K562 (cell line): ENCODE measurements around the gene PNLIPRP1. TPM values are rescaled to one million over a fixed set of nuclear protein-coding genes. Genes with fewer than 3 reads are reported as not detected.

Source experiments
- ATAC-seq: fragments of 200-7000 bp; cut with Tn5 transposase; 3 replicates; pipeline ENCODE4 v1.9.1; 2020; ENCODE audit warnings: moderate library complexity
- BruUV-seq: library from RNA; stranded (reverse); fragments of 400-500 nt; replicated peaks from 2 replicates; lab custom pipeline; 2021; lab: Mats Ljungman, UMichigan
- CTCF ChIA-PET: fragments of 300-600 bp; formaldehyde crosslinking; extraction: SDS; loops from one replicate; lab custom pipeline; 2021; ENCODE audit warnings: low intra/inter-chr PET ratio; lab: Yijun Ruan, JAX
- POLR2A ChIA-PET: fragments of 300-600, 350-650 bp; sonication (Branson Sonifier 250); formaldehyde crosslinking; extraction: SDS; loops from one replicate; lab custom pipeline; 2021; ENCODE audit warnings: antibody characterized with exemption, inconsistent platforms; lab: Yijun Ruan, JAX
- DNase-seq, 4 experiments: peaks; one replicate each; pipeline versions ENCODE4 v3.0.0 to v3.0.0-alpha.2; 2011 to 2018; ENCODE audit warnings: low spot score in 3 of 4, mixed read lengths in 3 of 4; ENCODE audit errors: extremely low read depth in 1 of 4
- FAIRE-seq: peaks from 2 replicates; lab custom pipeline; 2011; peaks lifted over from hg19 to GRCh38; lab: Jason Lieb, UNC
- H2AFZ ChIP-seq: 2 replicates; pipeline ENCODE4 v1.6.0; 2011; ENCODE audit warnings: low read depth, low read length, control low read depth, inconsistent platforms
- H3K27ac ChIP-seq: fragments of 200-600 bp; 3 replicates; pipeline ENCODE4 v1.8.0; 2011; ENCODE audit warnings: low read depth, mild to moderate bottlenecking, control low read depth, inconsistent platforms, low read length, moderate library complexity, mixed read lengths; ENCODE audit errors: extremely low read depth
- H3K27me3 ChIP-seq, 2 experiments: fragments of 300-600 bp in 1 of 2; 2 replicates in 1 of 2; 3 replicates in 1 of 2; pipeline versions ENCODE4 v1.6.0 to v1.8.0; 2011; ENCODE audit warnings: inconsistent platforms in 2 of 2, low read length in 2 of 2, mild to moderate bottlenecking in 1 of 2, mixed read lengths in 1 of 2, moderate library complexity in 1 of 2; ENCODE audit not compliant: control insufficient read depth in 2 of 2, insufficient read depth in 2 of 2
- H3K36me3 ChIP-seq: fragments of 300-600 bp; 3 replicates; pipeline ENCODE4 v1.8.0; 2011; ENCODE audit warnings: mild to moderate bottlenecking, low read length, inconsistent platforms; ENCODE audit not compliant: control insufficient read depth, insufficient read depth
- H3K4me1 ChIP-seq, 2 experiments: fragments of 200-600 bp in 1 of 2; replicated peaks in 1 of 2; 2 replicates in 1 of 2; 3 replicates in 1 of 2; pipeline versions ENCODE4 v1.5.1 to v1.8.0; 2011; ENCODE audit warnings: inconsistent platforms in 2 of 2, low read length in 2 of 2, mild to moderate bottlenecking in 1 of 2, mixed read lengths in 1 of 2, moderate library complexity in 1 of 2; ENCODE audit not compliant: control insufficient read depth in 2 of 2, insufficient read depth in 2 of 2
- H3K4me2 ChIP-seq: 2 replicates; pipeline ENCODE4 v1.6.1; 2011; ENCODE audit warnings: low read length, control low read depth, inconsistent platforms, mixed read lengths; ENCODE audit not compliant: insufficient read depth
- H3K4me3 ChIP-seq: fragments of 200-600 bp; sonication (generic), shearing (Covaris generic); 2 replicates; pipeline ENCODE4 v1.5.1; 2016; ENCODE audit warnings: control low read depth, inconsistent platforms
- H3K79me2 ChIP-seq: fragments of 200-600 bp; 3 replicates; pipeline ENCODE4 v1.8.0; 2011; ENCODE audit warnings: low read length, inconsistent platforms; ENCODE audit not compliant: control insufficient read depth, insufficient read depth
- H3K9ac ChIP-seq, 2 experiments: 2 replicates each; pipeline versions ENCODE4 v1.6.0 to v1.6.1; 2011; ENCODE audit warnings: low read depth in 2 of 2, low read length in 2 of 2, control low read depth in 1 of 2, inconsistent platforms in 1 of 2, mild to moderate bottlenecking in 1 of 2, mixed read lengths in 1 of 2; ENCODE audit not compliant: insufficient read depth in 1 of 2
- H3K9me1 ChIP-seq: one replicate; pipeline ENCODE4 v1.6.0; 2011; ENCODE audit warnings: inconsistent platforms, mild to moderate bottlenecking, low read length, moderate library complexity; ENCODE audit not compliant: control insufficient read depth, insufficient read depth
- H3K9me3 ChIP-seq: replicated peaks from 2 replicates; pipeline ENCODE4 v1.5.1; 2011; ENCODE audit warnings: low read depth, low read length, inconsistent platforms; ENCODE audit not compliant: control insufficient read depth, insufficient read depth
- H4K20me1 ChIP-seq: replicated peaks from 2 replicates; pipeline ENCODE4 v1.6.1; 2011; ENCODE audit warnings: low read length, inconsistent platforms, mixed read lengths; ENCODE audit not compliant: control insufficient read depth, insufficient read depth
- CBX5 ChIP-seq: IDR thresholded peaks from 2 replicates; pipeline ENCODE4 v1.6.1; 2014; ENCODE audit warnings: low read depth, borderline replicate concordance
- MTA2 ChIP-seq: fragments of 450-650 bp; IDR thresholded peaks from 2 replicates; pipeline ENCODE4 v1.6.1; 2016; ENCODE audit warnings: low read depth
- PPARD ChIP-seq: fragments of 250-450 bp; sonication (Bioruptor Pico); IDR thresholded peaks from 2 replicates; pipeline ENCODE4 v1.8.0; 2022; ENCODE audit warnings: inconsistent platforms, mild to moderate bottlenecking, moderate library complexity
- ZNF146 ChIP-seq: IDR thresholded peaks from one replicate; pipeline ENCODE4 v1.6.1; 2018; ENCODE audit warnings: missing compliant biosample characterization; ENCODE audit not compliant: unreplicated experiment
- ZNF280A ChIP-seq: fragments of 450-650 bp; IDR thresholded peaks from 2 replicates; pipeline ENCODE4 v1.6.1; 2018; ENCODE audit warnings: mild to moderate bottlenecking, low read depth; ENCODE audit not compliant: partially characterized antibody
- ZNF695 ChIP-seq: fragments of 450-650 bp; formaldehyde crosslinking; IDR thresholded peaks from 2 replicates; pipeline ENCODE4 v1.4.0; 2020; ENCODE audit warnings: mild to moderate bottlenecking, moderate library complexity
- ZNF740 ChIP-seq, 3 experiments: fragments of 200-800 bp in 1 of 3; sonication (Bioruptor generic) in 1 of 3; sonication (generic) in 1 of 3; formaldehyde crosslinking in 1 of 3; IDR thresholded peaks; 2 replicates each; pipeline versions ENCODE4 v1.6.1 to v1.8.0; 2016 to 2022; ENCODE audit warnings: mild to moderate bottlenecking in 2 of 3, missing compliant biosample characterization in 2 of 3, missing genetic modification characterization in 2 of 3, missing genetic modification reagents in 1 of 3
- WGBS: fragments of 100-300 bp; shearing (Covaris generic); methylation state at CpG from one replicate; pipeline ENCODE4 v1.1.6; 2016; ENCODE audit warnings: low coverage, mixed read lengths; ENCODE audit not compliant: insufficient coverage; ENCODE audit errors: missing lambda C conversion rate; 5-methylcytosine and 5-hydroxymethylcytosine counted together
- in situ Hi-C: fragments of 300-500 bp; cut with MboI; formaldehyde crosslinking; loops from 4 replicates; pipeline ENCODE4 v1.15.0; 2018; ENCODE audit warnings: inconsistent platforms, mixed read lengths
- intact Hi-C: fragments of 100-400 bp; cut with micrococcal nuclease; formaldehyde crosslinking; loops from 2 replicates; pipeline ENCODE4 v1.14.2; 2022
- polyA plus RNA-seq, 8 experiments: library from polyadenylated mRNA; depleted of rRNA in 4 of 8; stranded (reverse) in 5 of 8; unstranded in 3 of 8; fragments of >200 nt; fragmentation: Nextera tagmentation in 2 of 8; fragmentation: Illumina TruSeq in 1 of 8; extraction: Ambion mirVana in 2 of 8; extraction: Trizol in 1 of 8; gene quantifications; 2 replicates each; pipeline versions ENCODE4 v1.2.1 to v1.2.3, GENCODE V29; 2011 to 2014; ENCODE audit warnings: inconsistent platforms in 1 of 8, missing spikeins in 1 of 8
- total RNA-seq, 7 experiments: library from RNA; depleted of rRNA in 6 of 7; stranded (reverse); fragments of >200 nt in 6 of 7; fragmentation: Illumina TruSeq in 2 of 7; extraction: Trizol in 2 of 7; gene quantifications; 2 replicates each; pipeline versions ENCODE4 v1.2.1 to v1.2.3, GENCODE V29; 2011 to 2021; ENCODE audit warnings: low replicate concordance in 1 of 7

Gene PNLIPRP1
- total and polyA plus RNA-seq, 9 of the 15 experiments (the other 6 are each of a cell fraction or from before 2014, with no cell fraction given): 0.60 TPM; not detected in 8

GRCh38 chr10:116615199-116615776 lies 24.5 kb downstream of the PNLIPRP1 start (continued):
- TF ChIP-seq ZNF280A: no peak
- TF ChIP-seq PPARD (CRISPR knock-in tag): no peak
- no peak for TF ChIP-seq ZNF740 (CRISPR knock-in tag; IDR thresholded peaks at IDR 0.05)
- TF ChIP-seq ZNF740 (tag; IDR thresholded peaks at IDR 0.05): no peak

GRCh38 chr10:116620423-116621400 lies 30.0 kb downstream of the PNLIPRP1 start, which contains the start of gene PNLIPRP2:
PNLIPRP2 (plus strand) TSS chr10:116620953.
- no peak within 1 kb of the TSS for H3K4me2 ChIP-seq
- in situ Hi-C loops (no loop called here), intact Hi-C loops (no loop called here)
- DNase-seq: no peak
- ChIA-PET CTCF (no interaction called here), POLR2A (no interaction called here)
- no peaks in the 10 kb centered on the region for H3K36me3 ChIP-seq
- H3K9me3 ChIP-seq: no peaks in the 10 kb centered on the region
- H3K79me2 ChIP-seq: no peaks in the 10 kb centered on the region
- no peak within 1 kb of the TSS for H3K9ac ChIP-seq
- TF ChIP-seq MTA2 (no peak), ZNF695 (CRISPR knock-in tag) (no peak), CBX5 (no peak), ZNF146 (CRISPR knock-in tag) (no peak)
- H3K4me3 ChIP-seq: no peak within 1 kb of the TSS
- no peaks in the 10 kb centered on the region for H4K20me1 ChIP-seq
- no peak within 1 kb of the TSS for H2AFZ ChIP-seq
- no peak for ATAC-seq
- no peaks in the 10 kb centered on the region for H3K27me3 ChIP-seq
- no peaks in the 10 kb centered on the region for H3K4me1 ChIP-seq
- no peak for FAIRE-seq
- 1% methylated on average over 15 of the region's 20 CpGs for WGBS
- BruUV-seq: no TSS peak
- H3K9me1 ChIP-seq: no peaks in the 10 kb centered on the region
- no peak within 1 kb of the TSS for H3K27ac ChIP-seq
